ENCODE measurements around the gene ADCY10. TPM values are rescaled to one million over a fixed set of nuclear protein-coding genes. Genes with fewer than 3 reads are reported as not detected.

Gene ADCY10
- total and polyA plus RNA-seq, 2 donors (not counting 3 experiments of a cell fraction or from before 2014, with no cell fraction given): not detected

- dilution Hi-C loops (cut with MboI; ENCODE audit: extremely low pct_ligation_motif_present, low sequenced_read_pairs) (no loop called here), intact Hi-C loops (cut with micrococcal nuclease) (no loop called here)
- Histone ChIP-seq H3K79me2 (ENCODE audit: control insufficient read depth, insufficient read depth, low read length) (peaks cover 35% of the 10 kb centered on the region), H3K36me3 (ENCODE audit: control insufficient read depth in 2 of 2, extremely low read depth in 1 of 2, insufficient read depth in 2 of 2, low read length in 2 of 2) (peaks cover 0 to 3% of the 10 kb centered on the region in 2 experiments), H4K20me1 (replicated peaks; ENCODE audit: control insufficient read depth, extremely low read depth, insufficient read depth, low read length) (peaks cover 3% of the 10 kb centered on the region), H2AFZ (ENCODE audit: low read depth, low read length) (no peak overlapping the region), H3K4me2 (ENCODE audit: insufficient read depth, low read length) (no peak overlapping the region), H3K9me1 (replicated peaks; ENCODE audit: control insufficient read depth, extremely low read depth, insufficient read depth, low read length) (no peaks in the 10 kb centered on the region), H3K9me3 (replicated peaks; ENCODE audit: control insufficient read depth, insufficient read depth, low read length) (no peaks in the 10 kb centered on the region), H3K9ac (replicated peaks; ENCODE audit: extremely low read depth, insufficient read depth, low read length) (no peak overlapping the region), H3K27ac (ENCODE audit: insufficient read depth, low read depth, low read length) (no peak overlapping the region), H3K4me3 (replicated peaks in 1 of 3; ENCODE audit: insufficient read depth in 1 of 3, low read depth in 1 of 3, low read length in 3 of 3) (no peak overlapping the region), H3K4me1 (ENCODE audit: control insufficient read depth, extremely low read depth, insufficient read depth, low read length) (no peaks in the 10 kb centered on the region), H3K27me3 (ENCODE audit: control insufficient read depth in 2 of 2, insufficient read depth in 2 of 2, low read length in 2 of 2) (no peaks in the 10 kb centered on the region)
- BruUV-seq (replicated peaks): no TSS peak
- FAIRE-seq (no peak), DNase-seq (ENCODE audit: low read depth, low spot score) (no peak)
- TF ChIP-seq, protein P1, sequence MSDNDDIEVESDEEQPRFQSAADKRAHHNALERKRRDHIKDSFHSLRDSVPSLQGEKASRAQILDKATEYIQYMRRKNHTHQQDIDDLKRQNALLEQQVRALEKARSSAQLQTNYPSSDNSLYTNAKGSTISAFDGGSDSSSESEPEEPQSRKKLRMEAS (IDR thresholded peaks at IDR 0.05; ENCODE audit: insufficient read depth, insufficient read length): no peak
- TF ChIP-seq EZH2 (IDR thresholded peaks at IDR 0.05; ENCODE audit: borderline replicate concordance, low read depth, low read length, severe bottlenecking): no peak
- no peak for TF ChIP-seq JUN (IDR thresholded peaks at IDR 0.05; ENCODE audit: borderline replicate concordance, insufficient read depth, insufficient read length, low read depth)
- POLR2A ChIA-PET: no interaction called here
- CTCF ChIA-PET: no interaction called here
Measured at GRCh38 chr1:167950569-167950968, 36.6 kb upstream of the ADCY10 start.

GRCh38 chr1:167949785-167950184 is 35.9 kb upstream of the ADCY10 start:
- ChIA-PET POLR2A (no interaction called here), CTCF (no interaction called here)
- Histone ChIP-seq H3K4me1 (ENCODE audit: control insufficient read depth, extremely low read depth, insufficient read depth, low read length) (no peaks in the 10 kb centered on the region), H3K27me3 (ENCODE audit: control insufficient read depth in 2 of 2, insufficient read depth in 2 of 2, low read length in 2 of 2) (no peaks in the 10 kb centered on the region), H3K79me2 (ENCODE audit: control insufficient read depth, insufficient read depth, low read length) (peaks cover 42% of the 10 kb centered on the region), H3K9me1 (replicated peaks; ENCODE audit: control insufficient read depth, extremely low read depth, insufficient read depth, low read length) (no peaks in the 10 kb centered on the region), H3K27ac (ENCODE audit: insufficient read depth, low read depth, low read length) (no peak overlapping the region), H3K9me3 (replicated peaks; ENCODE audit: control insufficient read depth, insufficient read depth, low read length) (no peaks in the 10 kb centered on the region), H3K4me2 (ENCODE audit: insufficient read depth, low read length) (no peak overlapping the region), H3K9ac (replicated peaks; ENCODE audit: extremely low read depth, insufficient read depth, low read length) (no peak overlapping the region), H2AFZ (ENCODE audit: low read depth, low read length) (no peak overlapping the region), H4K20me1 (replicated peaks; ENCODE audit: control insufficient read depth, extremely low read depth, insufficient read depth, low read length) (peaks cover 3% of the 10 kb centered on the region), H3K4me3 (replicated peaks in 1 of 3; ENCODE audit: insufficient read depth in 1 of 3, low read depth in 1 of 3, low read length in 3 of 3) (no peak overlapping the region), H3K36me3 (ENCODE audit: control insufficient read depth in 2 of 2, extremely low read depth in 1 of 2, insufficient read depth in 2 of 2, low read length in 2 of 2) (peaks cover 0 to 3% of the 10 kb centered on the region in 2 experiments)
- DNase-seq (ENCODE audit: low read depth, low spot score): no peak
- intact Hi-C loops (cut with micrococcal nuclease) (no loop called here), dilution Hi-C loops (cut with MboI; ENCODE audit: extremely low pct_ligation_motif_present, low sequenced_read_pairs) (no loop called here)
- no peak for FAIRE-seq
- no peak for TF ChIP-seq GATA2 (IDR thresholded peaks at IDR 0.05; ENCODE audit: insufficient read depth, insufficient read length, low read depth, low read length)
- TF ChIP-seq POLR2A (IDR thresholded peaks at IDR 0.05; ENCODE audit: low read depth, low read length): no peak
- no peak for TF ChIP-seq EZH2 (IDR thresholded peaks at IDR 0.05; ENCODE audit: borderline replicate concordance, low read depth, low read length, severe bottlenecking)
- TF ChIP-seq, protein P1 (IDR thresholded peaks at IDR 0.05; ENCODE audit: insufficient read depth, insufficient read length): no peak
- TF ChIP-seq MYC (IDR thresholded peaks at IDR 0.05; ENCODE audit: low read depth, low read length): no peak
- BruUV-seq (replicated peaks): no TSS peak
